ENCODE results near the gene TIPRL. TPM values are rescaled to one million over a fixed set of nuclear protein-coding genes. Genes with fewer than 3 reads are reported as not detected.
A peak's percentile ranks its signal among the peaks of the same experiment; 100 is the strongest.

Gene TIPRL
- total and polyA plus RNA-seq, 8 donors, result 10.8 to 229 (median 16.6) TPM

DNA sequence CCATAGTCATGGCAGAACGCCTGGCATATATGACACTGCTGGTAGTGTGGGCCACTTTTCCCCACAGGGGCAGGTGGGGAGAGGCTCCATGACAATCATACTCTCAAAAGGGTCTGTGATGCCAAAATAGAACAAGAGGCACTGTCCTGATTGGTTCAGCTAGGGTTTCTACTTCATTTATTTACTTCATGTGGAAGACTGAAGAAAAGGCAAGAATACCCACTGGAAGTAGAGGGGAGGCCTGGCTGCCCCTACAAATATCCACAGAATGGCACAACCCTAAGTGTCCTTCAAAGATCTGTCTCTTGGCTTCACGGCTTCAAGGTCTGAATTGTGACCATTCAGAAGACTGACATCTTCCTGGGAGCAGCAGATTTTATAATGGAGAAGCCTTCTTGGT, 42.5 kb downstream of the TIPRL start:
- no peak overlapping the region for H3K4me3 ChIP-seq
- no peak for TF ChIP-seq EP300 (IDR thresholded peaks at IDR 0.05)
- no peak for TF ChIP-seq POLR2AphosphoS5 (IDR thresholded peaks at IDR 0.05)
- no peak for TF ChIP-seq POLR2A (IDR thresholded peaks at IDR 0.05)
- TF ChIP-seq, protein P1, sequence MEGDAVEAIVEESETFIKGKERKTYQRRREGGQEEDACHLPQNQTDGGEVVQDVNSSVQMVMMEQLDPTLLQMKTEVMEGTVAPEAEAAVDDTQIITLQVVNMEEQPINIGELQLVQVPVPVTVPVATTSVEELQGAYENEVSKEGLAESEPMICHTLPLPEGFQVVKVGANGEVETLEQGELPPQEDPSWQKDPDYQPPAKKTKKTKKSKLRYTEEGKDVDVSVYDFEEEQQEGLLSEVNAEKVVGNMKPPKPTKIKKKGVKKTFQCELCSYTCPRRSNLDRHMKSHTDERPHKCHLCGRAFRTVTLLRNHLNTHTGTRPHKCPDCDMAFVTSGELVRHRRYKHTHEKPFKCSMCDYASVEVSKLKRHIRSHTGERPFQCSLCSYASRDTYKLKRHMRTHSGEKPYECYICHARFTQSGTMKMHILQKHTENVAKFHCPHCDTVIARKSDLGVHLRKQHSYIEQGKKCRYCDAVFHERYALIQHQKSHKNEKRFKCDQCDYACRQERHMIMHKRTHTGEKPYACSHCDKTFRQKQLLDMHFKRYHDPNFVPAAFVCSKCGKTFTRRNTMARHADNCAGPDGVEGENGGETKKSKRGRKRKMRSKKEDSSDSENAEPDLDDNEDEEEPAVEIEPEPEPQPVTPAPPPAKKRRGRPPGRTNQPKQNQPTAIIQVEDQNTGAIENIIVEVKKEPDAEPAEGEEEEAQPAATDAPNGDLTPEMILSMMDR (IDR thresholded peaks at IDR 0.05), result no peak
- WGBS, 5 donors, result 81 to 92% (median 89%) methylated on average over 2 of the region's 2 CpGs
- intact Hi-C loops (cut with DNase I; ENCODE audit: low total_unique reads), result no loop called here
- H3K4me1 ChIP-seq, result peaks cover 0 to 11% (median 7%) of the 10 kb centered on the region in 4 donors
- peaks cover 0 to 4% (median 0%) of the 10 kb centered on the region in 3 donors for H3K27me3 ChIP-seq
- H3K36me3 ChIP-seq, result no peaks in the 10 kb centered on the region
- H3K9me3 ChIP-seq, result peaks cover 0 to 2% (median 0%) of the 10 kb centered on the region in 4 donors
- no peak for DNase-seq
- H3K27ac ChIP-seq, result no peak overlapping the region

DNA sequence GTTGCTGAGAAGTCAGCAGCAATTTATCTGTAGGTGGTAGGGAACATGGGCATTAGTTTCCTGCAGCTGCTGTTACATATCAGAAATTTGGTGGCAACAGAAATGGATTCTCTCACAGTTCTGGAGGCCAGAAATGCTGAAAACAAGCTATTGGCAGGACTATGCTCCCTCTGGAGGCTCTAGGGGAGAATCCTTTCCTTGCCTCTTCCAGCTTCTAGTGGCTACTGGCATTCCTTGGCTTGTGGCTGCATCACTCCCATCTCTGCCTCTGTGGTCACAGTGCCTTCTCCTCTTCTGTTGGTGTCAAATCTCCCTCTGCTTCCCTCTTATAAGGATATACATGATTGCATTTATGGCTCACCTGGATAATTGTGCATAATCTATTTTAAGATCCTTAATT, 44.5 kb downstream of the TIPRL start:
- intact Hi-C loops (cut with DNase I; ENCODE audit: low total_unique reads), result no loop called here
- TF ChIP-seq POLR2AphosphoS5 (IDR thresholded peaks at IDR 0.05) (no peak), EP300 (IDR thresholded peaks at IDR 0.05) (no peak), POLR2A (IDR thresholded peaks at IDR 0.05) (no peak)
- TF ChIP-seq, protein P1 (IDR thresholded peaks at IDR 0.05), result no peak
- peaks cover 0 to 2% (median 0%) of the 10 kb centered on the region in 4 donors for H3K9me3 ChIP-seq
- no peak overlapping the region for H3K4me3 ChIP-seq
- no peak for DNase-seq
- peaks cover 0 to 4% (median 0%) of the 10 kb centered on the region in 3 donors for H3K27me3 ChIP-seq
- no peak overlapping the region for H3K27ac ChIP-seq
- H3K36me3 ChIP-seq, result no peaks in the 10 kb centered on the region
- H3K4me1 ChIP-seq, result peaks cover 5 to 27% (median 26%) of the 10 kb centered on the region in 4 donors

DNA sequence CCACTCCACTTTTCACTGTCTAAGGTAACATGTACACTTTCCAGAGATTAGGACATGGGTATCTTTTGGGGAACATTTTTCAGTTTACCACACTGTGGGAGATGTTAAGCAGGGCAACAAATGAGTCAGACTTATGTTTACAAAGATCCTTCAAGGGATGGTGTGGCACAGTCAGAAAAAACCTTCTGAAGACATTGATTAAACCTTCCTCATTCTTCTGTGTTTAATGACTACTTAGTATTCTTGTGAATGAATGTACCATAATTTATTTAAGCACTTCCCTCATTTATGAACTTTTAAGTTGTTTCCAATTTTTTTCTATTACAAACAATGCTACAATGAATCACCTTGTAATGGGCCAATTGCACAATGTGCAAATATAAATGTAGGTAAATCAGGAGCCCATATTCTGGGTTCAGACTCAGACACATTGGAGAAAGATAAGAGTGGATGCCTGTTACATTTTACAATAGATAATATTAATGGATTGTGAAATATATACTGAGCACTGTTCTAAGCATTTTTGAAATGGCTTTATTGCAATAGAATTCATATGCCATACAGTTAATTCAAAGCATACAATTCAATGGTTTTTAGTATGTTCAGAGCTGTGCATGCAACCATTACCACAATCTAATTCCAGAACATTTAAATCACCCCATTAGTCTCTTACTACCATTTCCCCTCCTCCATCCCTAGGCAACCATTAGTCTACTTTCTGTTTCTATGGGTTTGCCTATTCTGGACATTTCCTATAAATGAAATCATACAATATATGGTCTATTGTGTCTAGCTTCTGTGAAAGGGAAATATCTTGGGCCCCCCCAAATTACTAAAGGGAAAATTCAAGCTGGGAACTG, 45.1 kb downstream of the TIPRL start:
- Histone ChIP-seq H3K9me3 (peaks cover 0 to 2% (median 0%) of the 10 kb centered on the region in 4 donors), H3K4me1 (peaks cover 11 to 33% (median 32%) of the 10 kb centered on the region in 4 donors), H3K27ac (no peak overlapping the region), H3K4me3 (no peak overlapping the region), H3K27me3 (peaks cover 0 to 4% (median 0%) of the 10 kb centered on the region in 3 donors), H3K36me3 (no peaks in the 10 kb centered on the region)
- TF ChIP-seq EP300 (IDR thresholded peaks at IDR 0.05) (no peak), POLR2AphosphoS5 (IDR thresholded peaks at IDR 0.05) (no peak), POLR2A (IDR thresholded peaks at IDR 0.05) (no peak)
- TF ChIP-seq, protein P1 (IDR thresholded peaks at IDR 0.05), result no peak
- no peak for DNase-seq
- intact Hi-C loops (cut with DNase I; ENCODE audit: low total_unique reads), result no loop called here

DNA sequence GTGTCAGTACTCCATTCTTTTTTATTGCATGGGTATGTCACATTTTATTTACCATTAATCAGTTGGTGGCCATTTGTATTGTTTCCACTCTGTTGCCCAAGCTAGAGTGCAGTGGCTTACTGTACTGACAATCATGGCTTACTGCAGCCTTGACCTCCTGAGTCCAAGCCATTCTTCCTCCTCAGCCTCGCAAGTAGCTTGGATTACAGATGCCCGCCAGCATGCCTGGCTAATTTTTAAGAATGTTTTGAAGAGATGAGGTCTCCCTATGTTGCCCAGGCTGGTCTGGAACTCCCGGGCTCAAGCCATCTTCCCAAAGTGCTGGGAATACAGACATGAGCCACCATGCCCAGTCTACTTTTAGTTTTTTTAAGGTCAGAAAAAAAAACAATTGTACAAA, 46.2 kb downstream of the TIPRL start:
- Histone ChIP-seq H3K27ac (peak overlapping the region in 2 of 5 donors; percentile 82 to 88), H3K36me3 (peaks cover 0 to 7% (median 2%) of the 10 kb centered on the region in 4 donors), H3K27me3 (peaks cover 0 to 4% (median 0%) of the 10 kb centered on the region in 3 donors), H3K4me3 (peak overlapping the region in 2 of 4 donors; percentile 86 to 90), H3K4me1 (peaks cover 18 to 44% (median 37%) of the 10 kb centered on the region in 4 donors), H3K9me3 (peaks cover 0 to 2% (median 0%) of the 10 kb centered on the region in 4 donors)
- 91 to 100% (median 93%) methylated on average over 3 of the region's 3 CpGs for WGBS, 5 donors
- intact Hi-C loops (cut with DNase I; ENCODE audit: low total_unique reads), result no loop called here
- DNase-seq, result peak in 1 of 2 donors; percentile 7
- TF ChIP-seq EP300 (IDR thresholded peaks at IDR 0.05) (no peak), POLR2A (IDR thresholded peaks at IDR 0.05) (no peak), POLR2AphosphoS5 (IDR thresholded peaks at IDR 0.05) (no peak)
- TF ChIP-seq, protein P1 (IDR thresholded peaks at IDR 0.05), result no peak

Measured in stomach (tissue), 9 donors.